ENCODE measurements around the gene GALM. TPM values are rescaled to one million over a fixed set of nuclear protein-coding genes. Genes with fewer than 3 reads are reported as not detected.
"Not testable (repeated sequence)": the region's sequence is repeated elsewhere in the genome, so short reads cannot be mapped to it uniquely, and the experiment has no call there.

The GALM gene
- total and polyA plus RNA-seq, 2 donors (not counting 1 experiment from before 2014, with no cell fraction given), result 14.7 to 51.4 TPM

DNA sequence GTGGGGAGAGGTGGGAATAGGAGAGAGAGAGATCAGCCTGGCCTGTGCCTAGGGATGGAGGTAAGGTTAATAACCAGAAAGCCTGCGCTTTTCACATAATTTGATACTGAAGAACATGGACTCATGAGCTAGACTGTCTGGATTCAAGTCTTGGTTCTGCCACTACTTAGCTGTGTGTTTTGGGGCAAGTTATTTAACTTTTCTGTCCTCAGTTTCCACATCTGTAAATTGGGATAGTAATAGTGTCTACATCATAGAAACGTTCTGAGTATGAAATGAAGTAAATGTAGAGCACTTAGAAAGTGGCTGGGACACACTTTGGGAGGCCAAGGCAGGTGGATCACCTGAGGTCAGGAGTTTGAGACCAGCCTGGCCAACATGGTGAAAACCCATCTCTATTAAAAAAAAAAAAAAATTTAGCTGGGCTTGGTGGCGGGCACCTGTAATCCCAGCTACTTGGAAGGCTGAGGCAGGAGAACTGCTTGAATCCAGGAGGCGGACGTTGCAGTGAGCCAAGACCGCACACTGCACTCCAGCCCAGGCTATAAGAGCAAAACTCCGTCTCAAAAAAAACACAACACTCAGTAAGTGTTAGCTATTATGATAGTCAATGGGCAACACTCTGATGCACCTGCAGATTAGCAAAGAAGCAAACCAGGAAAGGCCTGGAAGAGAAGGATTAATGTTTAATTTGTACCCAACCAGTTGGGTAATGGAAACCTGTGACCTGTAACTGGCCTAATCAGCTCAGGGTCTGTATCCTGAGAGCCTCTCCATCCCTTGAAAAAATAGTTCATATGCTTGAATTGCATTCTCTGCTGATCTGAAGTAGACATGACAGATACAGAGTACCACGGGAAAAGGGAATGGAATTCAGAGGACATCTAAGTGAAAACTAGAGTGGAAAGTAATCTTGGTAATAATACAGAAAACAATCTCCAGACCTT lies 6.8 kb downstream of the GALM start:
- H3K9me3 ChIP-seq (ENCODE audit: control insufficient read depth, insufficient read depth, low read depth, low read length), result no peaks in the 10 kb centered on the region
- peaks cover 1% of the 10 kb centered on the region for H3K36me3 ChIP-seq (ENCODE audit: control insufficient read depth, insufficient read depth, low read length)
- H3K4me1 ChIP-seq (ENCODE audit: control insufficient read depth, extremely low read depth, insufficient read depth, low read length), result no peaks in the 10 kb centered on the region
- H3K27me3 ChIP-seq (ENCODE audit: control insufficient read depth, insufficient read depth, low read length), result no peaks in the 10 kb centered on the region
- no peak overlapping the region for H2AFZ ChIP-seq (ENCODE audit: low read length)
- DNase-seq (ENCODE audit: low read depth in 2 of 2), result no peak
- no peaks in the 10 kb centered on the region for H4K20me1 ChIP-seq (ENCODE audit: control insufficient read depth, extremely low read depth, insufficient read depth, low read length)
- no peak overlapping the region for H3K9ac ChIP-seq (ENCODE audit: insufficient read depth, low read length)
- H3K4me2 ChIP-seq (ENCODE audit: extremely low read depth, insufficient read depth, low read length), result no peak overlapping the region
- no peaks in the 10 kb centered on the region for H3K79me2 ChIP-seq (ENCODE audit: control insufficient read depth, insufficient read depth, low read length)
- TF ChIP-seq, protein P1, sequence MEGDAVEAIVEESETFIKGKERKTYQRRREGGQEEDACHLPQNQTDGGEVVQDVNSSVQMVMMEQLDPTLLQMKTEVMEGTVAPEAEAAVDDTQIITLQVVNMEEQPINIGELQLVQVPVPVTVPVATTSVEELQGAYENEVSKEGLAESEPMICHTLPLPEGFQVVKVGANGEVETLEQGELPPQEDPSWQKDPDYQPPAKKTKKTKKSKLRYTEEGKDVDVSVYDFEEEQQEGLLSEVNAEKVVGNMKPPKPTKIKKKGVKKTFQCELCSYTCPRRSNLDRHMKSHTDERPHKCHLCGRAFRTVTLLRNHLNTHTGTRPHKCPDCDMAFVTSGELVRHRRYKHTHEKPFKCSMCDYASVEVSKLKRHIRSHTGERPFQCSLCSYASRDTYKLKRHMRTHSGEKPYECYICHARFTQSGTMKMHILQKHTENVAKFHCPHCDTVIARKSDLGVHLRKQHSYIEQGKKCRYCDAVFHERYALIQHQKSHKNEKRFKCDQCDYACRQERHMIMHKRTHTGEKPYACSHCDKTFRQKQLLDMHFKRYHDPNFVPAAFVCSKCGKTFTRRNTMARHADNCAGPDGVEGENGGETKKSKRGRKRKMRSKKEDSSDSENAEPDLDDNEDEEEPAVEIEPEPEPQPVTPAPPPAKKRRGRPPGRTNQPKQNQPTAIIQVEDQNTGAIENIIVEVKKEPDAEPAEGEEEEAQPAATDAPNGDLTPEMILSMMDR (conservative IDR thresholded peaks at IDR 0.05 in 1 of 2, IDR thresholded peaks at IDR 0.05 in 1 of 2; ENCODE audit: low read depth in 1 of 2, low read length in 2 of 2), result no peak
- TF ChIP-seq EZH2 (IDR thresholded peaks at IDR 0.05; ENCODE audit: low read length, missing control alignments), result no peak
- H3K4me3 ChIP-seq (replicated peaks in 1 of 4; ENCODE audit: control extremely low read depth in 1 of 4, insufficient read depth in 1 of 4, low read depth in 3 of 4, low read length in 4 of 4), result no peak overlapping the region
- no peak overlapping the region for H3K27ac ChIP-seq (ENCODE audit: insufficient read depth, low read length)

DNA sequence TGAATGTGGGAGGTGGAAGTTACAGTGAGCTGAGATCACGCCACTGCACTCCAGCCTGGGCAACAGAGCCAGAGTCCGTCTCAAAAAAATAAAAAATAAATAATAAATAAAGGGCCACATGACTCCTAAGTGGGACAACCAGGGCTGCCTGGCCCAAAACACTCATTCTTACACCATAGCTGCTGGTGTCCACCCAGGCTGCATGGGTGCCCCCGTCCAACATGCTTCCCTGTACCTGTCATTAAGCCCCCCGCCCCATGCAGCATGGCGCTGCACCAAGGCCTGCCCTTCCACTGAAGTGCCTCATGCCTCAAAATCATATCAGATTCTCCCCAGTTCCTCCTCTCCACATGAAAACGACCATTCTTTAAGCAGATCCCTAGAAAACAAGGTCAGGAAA lies 10.8 kb downstream of the GALM start:
- TF ChIP-seq, protein P1 (conservative IDR thresholded peaks at IDR 0.05 in 1 of 2, IDR thresholded peaks at IDR 0.05 in 1 of 2; ENCODE audit: low read depth in 1 of 2, low read length in 2 of 2), result no peak
- TF ChIP-seq EZH2 (IDR thresholded peaks at IDR 0.05; ENCODE audit: low read length, missing control alignments), result no peak
- H3K9ac ChIP-seq (ENCODE audit: insufficient read depth, low read length), result no peak overlapping the region
- peaks cover 1% of the 10 kb centered on the region for H3K36me3 ChIP-seq (ENCODE audit: control insufficient read depth, insufficient read depth, low read length)
- no peak overlapping the region for H2AFZ ChIP-seq (ENCODE audit: low read length)
- no peak overlapping the region for H3K4me2 ChIP-seq (ENCODE audit: extremely low read depth, insufficient read depth, low read length)
- DNase-seq (ENCODE audit: low read depth in 2 of 2), result no peak
- H4K20me1 ChIP-seq (ENCODE audit: control insufficient read depth, extremely low read depth, insufficient read depth, low read length), result no peaks in the 10 kb centered on the region
- no peak overlapping the region for H3K27ac ChIP-seq (ENCODE audit: insufficient read depth, low read length)
- H3K79me2 ChIP-seq (ENCODE audit: control insufficient read depth, insufficient read depth, low read length), result no peaks in the 10 kb centered on the region
- no peaks in the 10 kb centered on the region for H3K9me3 ChIP-seq (ENCODE audit: control insufficient read depth, insufficient read depth, low read depth, low read length)
- no peak overlapping the region for H3K4me3 ChIP-seq (replicated peaks in 1 of 4; ENCODE audit: control extremely low read depth in 1 of 4, insufficient read depth in 1 of 4, low read depth in 3 of 4, low read length in 4 of 4)
- H3K27me3 ChIP-seq (ENCODE audit: control insufficient read depth, insufficient read depth, low read length), result no peaks in the 10 kb centered on the region
- no peaks in the 10 kb centered on the region for H3K4me1 ChIP-seq (ENCODE audit: control insufficient read depth, extremely low read depth, insufficient read depth, low read length)

DNA sequence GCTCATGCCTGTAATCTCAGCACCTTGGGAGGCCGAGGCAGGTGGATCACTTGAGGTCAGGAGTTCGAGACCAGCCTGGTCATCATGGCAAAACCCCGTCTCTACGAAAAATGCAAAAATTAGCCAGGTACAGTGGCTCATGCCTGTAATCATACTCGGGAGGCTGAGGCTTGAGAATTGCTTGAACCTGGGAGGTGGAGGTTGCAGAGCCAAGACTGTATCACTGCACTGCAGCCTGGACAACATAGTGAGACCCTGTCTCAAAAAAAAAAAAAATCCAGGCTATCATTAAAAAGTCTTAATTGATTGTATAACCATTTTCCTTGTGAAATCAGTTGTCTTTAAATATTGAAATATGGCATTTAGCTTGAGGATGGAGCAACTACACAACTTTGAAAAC lies 15.0 kb downstream of the GALM start:
- H3K4me1 ChIP-seq (ENCODE audit: control insufficient read depth, extremely low read depth, insufficient read depth, low read length); DNase-seq (ENCODE audit: low read depth in 2 of 2); H3K36me3 ChIP-seq (ENCODE audit: control insufficient read depth, insufficient read depth, low read length); H3K79me2 ChIP-seq (ENCODE audit: control insufficient read depth, insufficient read depth, low read length); H3K27me3 ChIP-seq (ENCODE audit: control insufficient read depth, insufficient read depth, low read length); H3K9me3 ChIP-seq (ENCODE audit: control insufficient read depth, insufficient read depth, low read depth, low read length); H2AFZ ChIP-seq (ENCODE audit: low read length); H3K9ac ChIP-seq (ENCODE audit: insufficient read depth, low read length); H4K20me1 ChIP-seq (ENCODE audit: control insufficient read depth, extremely low read depth, insufficient read depth, low read length); H3K4me2 ChIP-seq (ENCODE audit: extremely low read depth, insufficient read depth, low read length); H3K4me3 ChIP-seq (replicated peaks in 1 of 4; ENCODE audit: control extremely low read depth in 1 of 4, insufficient read depth in 1 of 4, low read depth in 3 of 4, low read length in 4 of 4); H3K27ac ChIP-seq (ENCODE audit: insufficient read depth, low read length): not testable (repeated sequence)
